ENCODE data around the gene FKBP8. TPM values are rescaled to one million over a fixed set of nuclear protein-coding genes. Genes with fewer than 3 reads are reported as not detected.

The FKBP8 gene
- total RNA-seq, 1 donor from 2014 or later: 376 TPM

DNA sequence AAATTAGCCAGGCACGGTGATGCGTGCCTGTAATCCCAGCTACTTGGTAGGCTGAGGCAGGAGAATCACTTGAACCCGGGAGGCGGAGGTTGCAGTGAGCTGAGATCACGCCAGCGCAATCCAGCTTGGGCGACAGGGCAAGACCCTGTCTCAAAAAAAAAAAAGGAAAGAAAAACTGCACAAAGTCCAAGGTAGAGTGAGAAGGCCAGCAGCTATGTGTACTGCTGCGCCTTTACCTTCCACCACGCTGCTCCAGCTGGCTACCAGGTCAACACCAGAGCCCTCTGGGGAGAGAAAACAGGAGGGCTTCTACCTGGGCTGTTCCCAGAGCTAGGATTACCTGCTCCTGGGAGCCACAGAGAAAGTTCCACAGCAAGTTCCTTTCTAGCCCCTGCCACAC, 24.7 kb downstream of the FKBP8 start:
- Histone ChIP-seq H3K27ac (peak overlapping the region; percentile 99), H3K27me3 (no peaks in the 10 kb centered on the region), H3K4me3 (no peak overlapping the region), H3K36me3 (no peaks in the 10 kb centered on the region), H3K9me3 (no peaks in the 10 kb centered on the region), H3K4me1 (peaks cover 71% of the 10 kb centered on the region)
- TF ChIP-seq, protein P1, sequence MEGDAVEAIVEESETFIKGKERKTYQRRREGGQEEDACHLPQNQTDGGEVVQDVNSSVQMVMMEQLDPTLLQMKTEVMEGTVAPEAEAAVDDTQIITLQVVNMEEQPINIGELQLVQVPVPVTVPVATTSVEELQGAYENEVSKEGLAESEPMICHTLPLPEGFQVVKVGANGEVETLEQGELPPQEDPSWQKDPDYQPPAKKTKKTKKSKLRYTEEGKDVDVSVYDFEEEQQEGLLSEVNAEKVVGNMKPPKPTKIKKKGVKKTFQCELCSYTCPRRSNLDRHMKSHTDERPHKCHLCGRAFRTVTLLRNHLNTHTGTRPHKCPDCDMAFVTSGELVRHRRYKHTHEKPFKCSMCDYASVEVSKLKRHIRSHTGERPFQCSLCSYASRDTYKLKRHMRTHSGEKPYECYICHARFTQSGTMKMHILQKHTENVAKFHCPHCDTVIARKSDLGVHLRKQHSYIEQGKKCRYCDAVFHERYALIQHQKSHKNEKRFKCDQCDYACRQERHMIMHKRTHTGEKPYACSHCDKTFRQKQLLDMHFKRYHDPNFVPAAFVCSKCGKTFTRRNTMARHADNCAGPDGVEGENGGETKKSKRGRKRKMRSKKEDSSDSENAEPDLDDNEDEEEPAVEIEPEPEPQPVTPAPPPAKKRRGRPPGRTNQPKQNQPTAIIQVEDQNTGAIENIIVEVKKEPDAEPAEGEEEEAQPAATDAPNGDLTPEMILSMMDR (IDR thresholded peaks at IDR 0.05): no peak
- TF ChIP-seq POLR2A (IDR thresholded peaks at IDR 0.05) (no peak), POLR2AphosphoS5 (IDR thresholded peaks at IDR 0.05; ENCODE audit: insufficient read depth in 1 of 2, low read depth in 1 of 2) (no peak)
- DNase-seq (ENCODE audit: extremely low spot score in 2 of 2): no peak
- intact Hi-C loops (cut with DNase I): loop anchor here (10.0 kb wide), 1 partner anchor 54 kb away; no protein-coding TSS in a partner anchor

DNA sequence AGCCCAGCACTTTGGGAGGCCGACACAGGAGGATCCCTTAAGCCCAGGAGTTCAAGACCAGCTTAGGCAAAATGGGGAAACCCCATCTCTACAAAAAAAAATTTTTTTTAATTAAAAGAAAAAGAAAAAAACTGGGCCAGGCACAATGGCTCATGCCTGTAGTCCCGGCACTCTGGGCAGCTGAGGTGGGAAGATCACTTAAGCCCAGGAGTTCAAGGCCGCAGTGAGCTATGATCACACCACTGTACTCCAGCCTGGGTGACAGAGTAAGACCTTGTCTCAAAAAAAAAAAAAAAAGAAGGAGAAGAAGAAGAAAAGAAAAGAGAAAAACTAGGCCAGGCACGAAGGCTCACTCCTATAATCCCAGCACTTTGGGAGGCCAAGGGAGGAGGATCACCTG, 25.8 kb downstream of the FKBP8 start:
- no peaks in the 10 kb centered on the region for H3K36me3 ChIP-seq
- TF ChIP-seq, protein P1 (IDR thresholded peaks at IDR 0.05): no peak
- TF ChIP-seq POLR2AphosphoS5 (IDR thresholded peaks at IDR 0.05; ENCODE audit: insufficient read depth in 1 of 2, low read depth in 1 of 2): no peak
- TF ChIP-seq POLR2A (IDR thresholded peaks at IDR 0.05): no peak
- H3K27me3 ChIP-seq: no peaks in the 10 kb centered on the region
- no peak for DNase-seq (ENCODE audit: extremely low spot score in 2 of 2)
- H3K9me3 ChIP-seq: no peaks in the 10 kb centered on the region
- intact Hi-C loops (cut with DNase I): loop anchor here (10.0 kb wide), 1 partner anchor 53 kb away; no protein-coding TSS in a partner anchor
- H3K4me3 ChIP-seq: no peak overlapping the region
- H3K4me1 ChIP-seq: peaks cover 78% of the 10 kb centered on the region
- H3K27ac ChIP-seq: peak overlapping the region; percentile 11

DNA sequence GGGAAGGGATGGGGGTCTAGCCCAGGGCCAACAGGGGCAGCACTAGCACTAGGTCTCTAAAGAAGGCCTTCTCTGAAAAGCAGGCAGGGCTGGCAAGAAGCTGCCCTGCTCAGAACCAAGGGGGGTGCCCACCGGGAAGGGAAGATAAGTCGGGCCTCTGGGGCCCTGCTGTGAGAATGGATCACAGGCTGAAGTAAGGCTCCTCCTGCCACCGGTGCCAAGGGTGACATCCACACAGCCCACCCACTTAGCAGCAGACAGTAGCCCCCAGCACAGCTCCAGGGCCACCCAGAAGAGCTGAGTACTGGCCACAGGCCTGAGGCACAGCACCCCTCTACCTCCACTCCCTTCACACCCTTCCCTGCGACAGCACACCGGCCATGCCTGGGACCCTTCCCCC, 27.4 kb downstream of the FKBP8 start:
- no peaks in the 10 kb centered on the region for H3K9me3 ChIP-seq
- peaks cover 91% of the 10 kb centered on the region for H3K4me1 ChIP-seq
- DNase-seq (ENCODE audit: extremely low spot score in 2 of 2): no peak
- H3K36me3 ChIP-seq: no peaks in the 10 kb centered on the region
- intact Hi-C loops (cut with DNase I): loop anchor here (10.0 kb wide), 1 partner anchor 51 kb away; no protein-coding TSS in a partner anchor
- no peak overlapping the region for H3K4me3 ChIP-seq
- H3K27me3 ChIP-seq: no peaks in the 10 kb centered on the region
- TF ChIP-seq, protein P1 (IDR thresholded peaks at IDR 0.05): no peak
- TF ChIP-seq POLR2AphosphoS5 (IDR thresholded peaks at IDR 0.05; ENCODE audit: insufficient read depth in 1 of 2, low read depth in 1 of 2) (no peak), POLR2A (IDR thresholded peaks at IDR 0.05) (no peak)
- peak overlapping the region; percentile 77 for H3K27ac ChIP-seq

DNA sequence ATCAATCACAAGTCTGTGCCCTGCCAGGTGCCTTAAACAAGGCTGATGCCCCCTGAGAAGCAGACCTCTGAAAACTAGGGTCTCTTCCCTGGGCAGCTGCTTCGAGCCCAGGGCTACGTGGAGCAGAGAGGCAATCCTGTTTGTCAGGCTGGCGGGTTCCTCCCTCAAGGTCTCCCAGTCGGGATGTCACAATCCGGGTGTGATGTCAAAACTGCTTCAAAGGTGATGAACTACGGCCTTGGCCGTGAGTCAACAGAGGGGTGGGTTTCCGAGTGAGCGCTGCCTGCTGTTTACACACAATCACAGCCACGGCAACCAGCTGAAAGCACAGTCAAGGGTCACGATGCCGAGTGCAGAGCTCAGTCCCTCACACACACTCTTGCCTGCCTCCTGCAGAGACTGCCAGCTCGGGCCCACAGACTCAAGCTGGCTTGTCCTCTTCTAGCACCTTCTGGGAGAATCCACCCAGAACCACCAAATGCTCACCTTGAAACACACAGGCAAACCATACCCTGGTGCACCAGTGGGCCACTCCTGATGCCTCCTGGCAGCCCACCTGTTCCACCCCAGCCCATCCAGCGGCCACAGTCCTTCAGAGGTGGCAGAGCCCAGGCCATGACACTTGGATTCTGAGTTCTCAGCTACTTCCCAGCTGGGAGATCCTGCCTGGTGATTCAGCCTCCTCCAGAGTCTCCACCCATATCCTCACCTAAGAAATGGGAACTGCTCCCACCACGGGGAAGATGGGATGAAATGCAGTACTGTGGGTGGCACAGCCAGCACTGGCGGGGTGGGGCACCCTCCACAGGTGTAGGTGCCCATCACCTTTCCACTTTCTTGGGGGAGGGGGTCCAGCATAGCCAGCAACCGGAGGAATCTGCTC, 28.3 kb downstream of the FKBP8 start:
- Histone ChIP-seq H3K27me3 (no peaks in the 10 kb centered on the region), H3K4me1 (peaks cover 96% of the 10 kb centered on the region), H3K9me3 (no peaks in the 10 kb centered on the region), H3K36me3 (no peaks in the 10 kb centered on the region), H3K4me3 (no peak overlapping the region), H3K27ac (peak overlapping the region; percentile 77)
- no peak for DNase-seq (ENCODE audit: extremely low spot score in 2 of 2)
- intact Hi-C loops (cut with DNase I): loop anchor here (5.0 to 10.0 kb wide), 2 partner anchors 50 to 1423 kb away; no protein-coding TSS in a partner anchor
- TF ChIP-seq, protein P1 (IDR thresholded peaks at IDR 0.05): no peak
- TF ChIP-seq POLR2AphosphoS5 (IDR thresholded peaks at IDR 0.05; ENCODE audit: insufficient read depth in 1 of 2, low read depth in 1 of 2): peak in 1 of 2 donors; percentile 62

DNA sequence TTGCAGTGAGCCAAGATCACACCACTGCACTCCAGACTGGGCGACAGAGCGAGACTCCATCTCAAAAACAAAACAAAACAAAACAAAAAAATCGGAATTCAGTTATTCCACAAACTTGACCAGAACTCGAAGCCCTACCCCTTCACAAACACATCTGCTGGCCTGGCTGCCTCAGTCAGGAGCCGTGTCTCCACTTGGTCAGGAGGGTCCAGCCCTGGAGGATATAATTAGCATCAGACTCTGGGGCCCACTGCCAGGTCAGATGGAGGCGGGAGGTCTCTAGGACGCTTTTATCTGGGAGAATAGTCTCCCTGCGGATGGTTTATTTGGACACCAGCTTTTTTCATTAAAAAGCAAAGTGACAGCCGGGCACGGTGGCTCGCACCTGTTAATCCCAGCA, 29.5 kb downstream of the FKBP8 start:
- H3K36me3 ChIP-seq: no peaks in the 10 kb centered on the region
- TF ChIP-seq POLR2AphosphoS5 (IDR thresholded peaks at IDR 0.05; ENCODE audit: insufficient read depth in 1 of 2, low read depth in 1 of 2): peak in 1 of 2 donors; percentile 12
- TF ChIP-seq, protein P1 (IDR thresholded peaks at IDR 0.05): no peak
- intact Hi-C loops (cut with DNase I): loop anchor here (5.0 to 10.0 kb wide), 2 partner anchors 49 to 1422 kb away; no protein-coding TSS in a partner anchor
- no peak overlapping the region for H3K4me3 ChIP-seq
- no peaks in the 10 kb centered on the region for H3K9me3 ChIP-seq
- peaks cover 96% of the 10 kb centered on the region for H3K4me1 ChIP-seq
- H3K27me3 ChIP-seq: no peaks in the 10 kb centered on the region
- peak overlapping the region; percentile 77 for H3K27ac ChIP-seq
- DNase-seq (ENCODE audit: extremely low spot score in 2 of 2): no peak

All from vagina (tissue), 2 donors.